ENCODE measurements around the gene C1QTNF8.

C1QTNF8 gene

GRCh38 chr16:1126586-1126985, 30.5 kb upstream of the C1QTNF8 start:
- no peak for DNase-seq

- no peak for DNase-seq
These were observed 30.0 kb upstream of the C1QTNF8 start for GRCh38 chr16:1126044-1126443.

DNA sequence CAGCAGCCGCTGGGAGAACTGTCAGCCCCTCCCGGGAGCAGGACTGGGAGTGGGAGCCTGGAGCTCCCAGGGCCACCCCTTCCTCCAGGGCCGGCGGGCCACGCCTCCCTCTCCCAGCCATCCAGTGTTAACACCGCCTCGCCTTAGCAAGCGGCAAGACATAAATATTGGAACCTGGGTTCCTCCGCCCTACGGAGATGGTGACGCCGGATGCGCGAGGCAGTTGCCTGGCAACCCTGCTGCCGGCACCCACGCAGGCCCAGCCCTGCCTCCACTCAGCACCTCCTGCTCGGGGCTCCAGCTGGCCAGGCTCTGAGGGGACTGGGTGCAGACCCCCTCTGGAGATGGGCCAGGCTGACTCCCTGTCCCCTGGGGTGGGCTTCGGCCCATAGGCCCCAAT, 29.4 kb upstream of the C1QTNF8 start:
- peak; percentile 81 for DNase-seq

- no peak for DNase-seq
These were observed 28.8 kb upstream of the C1QTNF8 start for GRCh38 chr16:1124795-1125194.

GRCh38 chr16:1124291-1124690, 28.2 kb upstream of the C1QTNF8 start:
- DNase-seq, result no peak

DNA sequence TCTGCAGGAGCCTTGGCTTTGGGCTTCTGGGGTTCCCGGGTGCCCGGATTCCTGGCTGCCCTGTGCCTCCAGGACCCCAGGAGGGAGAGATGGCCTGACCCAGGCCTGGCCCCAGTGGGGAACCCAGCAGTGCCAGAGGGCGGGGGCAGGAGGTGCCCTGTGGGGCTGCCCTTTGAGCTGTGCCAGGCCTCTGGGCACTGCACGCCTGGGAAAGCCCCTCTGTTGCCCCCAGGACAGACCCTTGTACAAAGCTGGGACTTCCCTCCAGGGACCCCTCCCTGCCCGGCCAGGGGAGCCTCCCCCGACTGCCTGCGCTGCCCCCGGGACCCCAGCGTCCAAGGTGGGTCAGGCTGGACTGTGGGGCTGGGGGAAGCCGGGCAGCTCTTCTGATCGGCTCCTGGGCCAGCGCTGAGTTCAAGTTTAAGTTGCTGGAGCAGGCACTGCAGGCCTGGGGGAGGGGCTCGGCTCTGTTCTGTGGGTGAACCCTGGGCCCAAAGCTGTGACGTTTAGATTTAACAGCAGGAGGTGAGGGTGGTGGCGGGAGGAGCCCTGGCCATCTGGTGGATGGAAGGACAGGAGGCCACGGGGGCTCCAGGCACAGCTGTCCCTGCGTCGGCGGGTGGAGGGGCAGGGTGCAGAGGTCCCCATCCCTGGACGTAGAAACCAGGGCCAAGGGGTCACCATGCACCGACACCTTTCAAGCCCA, 27.6 kb upstream of the C1QTNF8 start:
- no peak for DNase-seq

GRCh38 chr16:1122398-1122765, 26.3 kb upstream of the C1QTNF8 start:
- no peak for DNase-seq

DNA sequence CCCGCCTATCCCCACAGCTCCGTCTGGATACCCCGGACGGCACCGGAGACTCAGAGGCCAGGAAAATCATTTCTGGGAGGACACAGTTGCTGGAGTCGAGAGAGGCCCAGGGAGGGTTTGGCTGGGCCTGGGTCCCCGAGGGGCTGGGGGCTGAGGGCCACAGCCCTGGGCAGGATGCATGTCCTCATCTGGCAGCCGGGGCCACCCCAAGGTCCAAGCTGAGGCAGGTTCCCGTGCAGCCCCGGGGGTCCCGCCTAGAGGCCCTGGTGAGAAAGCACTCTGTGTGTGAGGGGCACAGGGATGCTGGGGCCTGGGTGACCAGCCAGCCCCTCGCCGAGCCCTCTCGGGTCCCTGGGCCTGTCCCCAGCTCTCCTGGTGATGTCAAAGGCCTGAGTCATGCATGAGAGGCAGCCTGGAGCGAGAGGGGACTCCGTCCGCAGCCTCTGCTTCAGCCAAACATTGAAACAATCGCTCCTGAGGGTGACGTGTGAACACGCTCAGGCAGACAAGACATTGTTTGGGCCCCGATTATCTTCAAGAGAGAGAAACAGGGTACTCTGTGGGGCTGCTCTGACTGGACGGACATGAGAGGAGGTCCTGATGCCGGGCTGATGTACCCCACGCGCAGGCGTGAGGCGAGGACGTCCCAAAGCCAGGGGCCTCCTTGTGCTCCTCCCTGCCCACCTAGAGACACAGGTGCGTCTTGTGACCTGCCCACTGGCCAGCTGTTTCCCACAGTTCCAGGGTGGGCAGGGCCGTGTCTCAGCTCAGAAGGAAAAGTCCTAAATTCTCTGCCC, 25.8 kb upstream of the C1QTNF8 start:
- DNase-seq, result no peak

DNA sequence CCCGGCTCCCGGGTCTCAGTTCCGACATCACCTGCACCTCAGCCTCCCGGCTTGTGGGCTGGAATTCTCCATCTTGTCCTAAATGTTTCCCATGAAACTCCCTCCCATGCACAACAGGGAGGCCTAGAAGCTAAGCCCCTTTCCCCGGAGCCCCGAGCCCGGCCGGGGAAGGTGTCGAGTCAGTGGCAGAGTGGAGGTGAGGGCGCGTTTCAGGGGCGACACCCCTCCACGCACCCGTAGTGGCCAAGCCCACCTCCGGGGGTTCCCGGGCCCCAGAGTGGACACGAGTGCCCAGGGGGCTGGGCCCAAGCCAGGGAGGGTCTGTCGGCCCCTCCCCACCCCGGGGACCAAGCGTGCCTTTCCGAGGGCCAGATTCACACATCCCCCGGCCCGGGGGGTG, 25.0 kb upstream of the C1QTNF8 start:
- DNase-seq, result no peak

GRCh38 chr16:1120577-1120941, 24.5 kb upstream of the C1QTNF8 start:
- DNase-seq, result no peak

- no peak for DNase-seq
These were observed 23.9 kb upstream of the C1QTNF8 start for GRCh38 chr16:1119766-1120576.

DNA sequence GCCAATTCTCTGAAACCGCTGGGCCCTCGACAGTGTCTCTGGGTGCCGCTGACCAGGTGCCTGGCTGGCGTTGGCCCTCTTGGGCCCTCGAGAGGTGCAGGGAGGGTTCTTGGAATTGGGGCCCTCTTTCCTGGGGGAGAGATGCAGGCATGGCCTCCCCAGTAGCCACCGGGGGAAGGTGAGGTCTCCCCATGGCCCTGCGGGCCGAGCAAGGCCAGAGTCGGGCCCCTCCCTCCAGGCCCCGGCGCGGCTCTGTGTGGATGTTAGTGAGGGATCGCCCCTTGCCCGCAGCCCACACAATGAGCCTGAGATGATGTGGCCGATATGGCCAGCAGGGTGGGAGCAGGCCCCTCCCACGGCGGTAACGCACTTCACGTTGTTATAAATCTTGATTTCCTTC, 23.1 kb upstream of the C1QTNF8 start:
- DNase-seq, result no peak

DNA sequence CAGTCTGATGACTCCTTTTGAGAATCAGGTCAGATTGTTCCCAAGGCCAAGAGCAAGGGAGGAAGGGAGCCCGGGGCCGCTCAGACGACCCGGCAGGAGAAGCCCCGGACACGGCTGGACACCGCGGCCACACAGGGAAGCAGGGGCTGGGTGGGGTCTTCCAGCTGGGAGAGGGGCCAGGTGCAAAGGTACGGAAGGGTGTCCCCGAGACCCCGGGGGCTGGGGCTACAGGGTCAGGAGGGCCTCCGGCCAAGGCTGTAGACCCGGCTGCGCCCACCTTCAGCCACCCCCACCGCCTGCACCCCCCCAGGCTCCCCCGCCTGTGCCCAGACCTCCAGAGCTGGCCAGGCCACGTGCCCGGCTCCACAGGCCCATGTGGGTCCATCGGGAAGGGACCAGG, 21.9 kb upstream of the C1QTNF8 start:
- DNase-seq, result no peak

GRCh38 chr16:1117176-1117900, 21.3 kb upstream of the C1QTNF8 start:
- peak; percentile 58 for DNase-seq

- no peak for DNase-seq
These were observed 20.6 kb upstream of the C1QTNF8 start for GRCh38 chr16:1116693-1117077.

DNA sequence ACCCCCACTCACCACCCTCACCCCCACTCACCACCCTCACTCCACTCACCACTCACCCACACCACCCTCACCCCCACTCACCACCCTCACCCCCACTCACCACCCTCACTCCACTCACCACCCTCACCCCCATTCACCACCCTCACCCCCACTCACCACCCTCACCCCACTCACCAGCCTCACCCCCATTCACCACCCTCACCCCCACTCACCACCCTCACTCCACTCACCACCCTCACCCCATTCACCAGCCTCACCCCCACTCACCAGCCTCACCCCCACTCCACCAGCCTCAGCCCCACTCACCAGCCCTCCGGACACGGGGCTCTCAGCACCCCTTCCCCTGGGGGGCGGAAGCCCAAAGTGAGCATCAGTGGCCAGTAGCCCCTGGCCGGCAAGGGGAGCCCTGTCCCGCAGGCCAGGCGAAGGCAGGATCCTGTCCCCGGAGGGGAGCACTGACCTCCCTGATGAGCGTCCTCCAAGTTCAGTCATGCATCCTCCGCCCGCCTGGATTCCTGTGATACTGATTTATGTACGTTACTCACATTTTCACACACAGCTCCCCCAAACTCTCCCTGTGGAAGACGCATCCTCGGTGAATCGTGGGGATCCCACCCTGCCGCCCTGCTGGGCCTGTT, 18.0 kb upstream of the C1QTNF8 start:
- no peak for DNase-seq

DNA sequence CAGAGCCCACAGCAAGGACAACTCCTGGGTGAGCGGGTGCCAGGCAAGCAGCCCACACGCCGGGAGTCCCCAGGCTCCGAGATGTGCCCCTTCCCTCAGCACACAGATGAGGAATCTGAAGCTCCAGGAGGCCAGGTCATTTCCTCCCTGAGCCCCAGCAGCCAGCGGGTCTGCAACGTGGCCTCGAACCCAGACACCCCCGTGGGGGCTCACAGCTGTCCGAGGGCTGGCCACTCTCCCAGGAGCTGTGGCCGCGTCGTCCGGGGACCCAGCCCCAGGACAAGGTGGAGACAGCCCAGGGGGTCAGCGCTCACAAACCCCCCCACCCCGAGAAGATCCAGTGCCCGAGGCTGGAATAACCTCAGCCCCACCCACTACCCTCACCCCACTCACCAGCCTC, 17.4 kb upstream of the C1QTNF8 start:
- no peak for DNase-seq

DNA sequence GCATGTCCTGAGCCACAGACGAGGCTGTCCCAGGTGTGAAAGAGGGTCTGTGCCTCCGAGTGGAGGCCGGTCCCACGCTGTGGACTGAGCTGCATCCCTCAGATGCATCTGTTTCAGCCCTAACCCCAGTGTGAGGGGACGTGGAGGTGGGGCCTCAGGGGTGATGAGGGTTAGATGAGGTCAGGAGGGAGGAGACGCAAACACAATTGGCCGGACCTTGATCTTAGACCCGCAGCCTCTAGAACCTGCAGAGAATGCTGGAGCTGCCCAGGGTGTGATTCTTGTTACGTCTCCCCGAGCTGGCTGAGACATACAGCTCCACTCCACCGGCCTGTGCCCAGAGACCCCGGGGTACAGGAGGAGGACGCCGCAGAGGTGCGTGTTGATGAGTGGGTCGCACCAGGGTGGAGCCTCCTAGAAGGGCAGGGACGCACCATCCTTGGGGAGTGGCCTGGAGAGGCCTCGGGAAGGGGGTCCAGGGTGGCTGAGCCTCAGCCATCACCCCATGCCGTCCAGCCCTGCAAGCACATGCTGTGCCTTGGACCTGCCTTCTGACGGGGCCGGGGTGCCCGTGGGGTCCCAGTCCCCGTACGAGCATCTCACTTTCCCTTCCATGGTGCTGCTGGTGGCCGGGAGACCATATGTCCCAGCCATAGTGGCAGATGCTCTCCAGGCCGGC, 16.6 kb upstream of the C1QTNF8 start:
- DNase-seq, result no peak

DNA sequence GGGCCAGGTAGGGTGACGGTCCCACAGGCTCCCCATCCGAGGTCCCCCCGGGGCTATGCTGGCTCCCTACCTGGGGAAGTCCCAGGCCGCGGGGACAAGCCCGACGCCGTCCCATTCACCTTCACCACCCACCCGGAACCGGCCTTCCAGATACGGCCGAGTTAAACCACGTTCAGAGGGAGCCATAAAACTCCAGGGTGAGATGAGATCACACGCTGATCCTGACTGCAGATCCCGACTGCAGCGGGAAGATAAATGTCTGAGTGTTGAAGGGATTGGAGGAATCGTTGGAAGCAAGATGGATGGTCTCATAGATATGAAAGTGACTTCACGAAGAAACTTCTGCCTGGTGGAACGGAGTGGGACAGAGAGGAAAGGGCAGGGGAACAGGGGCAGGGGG, 13.6 kb upstream of the C1QTNF8 start:
- no peak for DNase-seq

- peak; percentile 75 for DNase-seq
These were observed 12.5 kb upstream of the C1QTNF8 start for GRCh38 chr16:1108299-1109252.

GRCh38 chr16:1107731-1108130, 11.7 kb upstream of the C1QTNF8 start:
- no peak for DNase-seq

All from eye (tissue), 1 donor.